Measurements from ENCODE around the gene TMTC4.

DNA sequence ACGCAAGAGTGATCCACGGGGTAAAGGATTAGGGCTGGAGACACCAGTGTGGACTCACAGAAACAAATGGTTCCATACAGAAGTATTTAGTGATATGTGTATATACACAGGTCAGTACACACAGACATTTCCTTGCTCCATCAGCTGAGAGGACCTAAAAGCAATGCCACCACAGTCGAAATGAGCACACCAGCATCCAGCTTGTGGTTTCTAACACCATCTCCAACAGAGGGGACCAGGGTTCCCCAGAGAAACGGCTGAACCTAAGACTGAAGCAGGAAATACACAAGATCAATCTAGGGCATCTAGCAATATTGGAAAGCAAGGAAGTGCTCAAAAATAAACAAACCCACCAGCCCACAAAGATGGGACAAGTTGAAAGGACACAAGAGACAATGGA is 93.6 kb downstream of the TMTC4 start:
- TF ChIP-seq BHLHE40 (IDR thresholded peaks at IDR 0.05; ENCODE audit: borderline replicate concordance in 1 of 2, low read depth in 2 of 2, low read length in 1 of 2) = no peak
- no peak for TF ChIP-seq NFIC (IDR thresholded peaks at IDR 0.05; ENCODE audit: low read depth, low read length)
- TF ChIP-seq, protein P1, sequence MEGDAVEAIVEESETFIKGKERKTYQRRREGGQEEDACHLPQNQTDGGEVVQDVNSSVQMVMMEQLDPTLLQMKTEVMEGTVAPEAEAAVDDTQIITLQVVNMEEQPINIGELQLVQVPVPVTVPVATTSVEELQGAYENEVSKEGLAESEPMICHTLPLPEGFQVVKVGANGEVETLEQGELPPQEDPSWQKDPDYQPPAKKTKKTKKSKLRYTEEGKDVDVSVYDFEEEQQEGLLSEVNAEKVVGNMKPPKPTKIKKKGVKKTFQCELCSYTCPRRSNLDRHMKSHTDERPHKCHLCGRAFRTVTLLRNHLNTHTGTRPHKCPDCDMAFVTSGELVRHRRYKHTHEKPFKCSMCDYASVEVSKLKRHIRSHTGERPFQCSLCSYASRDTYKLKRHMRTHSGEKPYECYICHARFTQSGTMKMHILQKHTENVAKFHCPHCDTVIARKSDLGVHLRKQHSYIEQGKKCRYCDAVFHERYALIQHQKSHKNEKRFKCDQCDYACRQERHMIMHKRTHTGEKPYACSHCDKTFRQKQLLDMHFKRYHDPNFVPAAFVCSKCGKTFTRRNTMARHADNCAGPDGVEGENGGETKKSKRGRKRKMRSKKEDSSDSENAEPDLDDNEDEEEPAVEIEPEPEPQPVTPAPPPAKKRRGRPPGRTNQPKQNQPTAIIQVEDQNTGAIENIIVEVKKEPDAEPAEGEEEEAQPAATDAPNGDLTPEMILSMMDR (IDR thresholded peaks at IDR 0.05 in 2 of 3, conservative IDR thresholded peaks at IDR 0.05 in 1 of 3; ENCODE audit: control insufficient read depth in 2 of 3, extremely low read depth in 1 of 3, insufficient read depth in 1 of 3, low read depth in 3 of 3, low read length in 3 of 3) = no peak
- no peak for TF ChIP-seq TAF1 (IDR thresholded peaks at IDR 0.05; ENCODE audit: borderline replicate concordance, low read depth, low read length)
- TF ChIP-seq SMARCA5 (IDR thresholded peaks at IDR 0.05) = no peak
- TF ChIP-seq SPI1 (IDR thresholded peaks at IDR 0.05; ENCODE audit: borderline replicate concordance, insufficient read depth, low read depth, low read length) = no peak
- no peak for TF ChIP-seq MEF2A (IDR thresholded peaks at IDR 0.05; ENCODE audit: insufficient read depth, low read depth, low read length)
- no peak for TF ChIP-seq RAD21 (IDR thresholded peaks at IDR 0.05; ENCODE audit: insufficient read depth, low read depth, low read length)
- no peak for TF ChIP-seq TARDBP (IDR thresholded peaks at IDR 0.05; ENCODE audit: borderline replicate concordance)
- no peak for TF ChIP-seq EZH2 (IDR thresholded peaks at IDR 0.05; ENCODE audit: borderline replicate concordance, control insufficient read depth, low read depth, low read length)
- no peak for TF ChIP-seq BMI1 (IDR thresholded peaks at IDR 0.05; ENCODE audit: borderline replicate concordance)
- TF ChIP-seq, protein P2, sequence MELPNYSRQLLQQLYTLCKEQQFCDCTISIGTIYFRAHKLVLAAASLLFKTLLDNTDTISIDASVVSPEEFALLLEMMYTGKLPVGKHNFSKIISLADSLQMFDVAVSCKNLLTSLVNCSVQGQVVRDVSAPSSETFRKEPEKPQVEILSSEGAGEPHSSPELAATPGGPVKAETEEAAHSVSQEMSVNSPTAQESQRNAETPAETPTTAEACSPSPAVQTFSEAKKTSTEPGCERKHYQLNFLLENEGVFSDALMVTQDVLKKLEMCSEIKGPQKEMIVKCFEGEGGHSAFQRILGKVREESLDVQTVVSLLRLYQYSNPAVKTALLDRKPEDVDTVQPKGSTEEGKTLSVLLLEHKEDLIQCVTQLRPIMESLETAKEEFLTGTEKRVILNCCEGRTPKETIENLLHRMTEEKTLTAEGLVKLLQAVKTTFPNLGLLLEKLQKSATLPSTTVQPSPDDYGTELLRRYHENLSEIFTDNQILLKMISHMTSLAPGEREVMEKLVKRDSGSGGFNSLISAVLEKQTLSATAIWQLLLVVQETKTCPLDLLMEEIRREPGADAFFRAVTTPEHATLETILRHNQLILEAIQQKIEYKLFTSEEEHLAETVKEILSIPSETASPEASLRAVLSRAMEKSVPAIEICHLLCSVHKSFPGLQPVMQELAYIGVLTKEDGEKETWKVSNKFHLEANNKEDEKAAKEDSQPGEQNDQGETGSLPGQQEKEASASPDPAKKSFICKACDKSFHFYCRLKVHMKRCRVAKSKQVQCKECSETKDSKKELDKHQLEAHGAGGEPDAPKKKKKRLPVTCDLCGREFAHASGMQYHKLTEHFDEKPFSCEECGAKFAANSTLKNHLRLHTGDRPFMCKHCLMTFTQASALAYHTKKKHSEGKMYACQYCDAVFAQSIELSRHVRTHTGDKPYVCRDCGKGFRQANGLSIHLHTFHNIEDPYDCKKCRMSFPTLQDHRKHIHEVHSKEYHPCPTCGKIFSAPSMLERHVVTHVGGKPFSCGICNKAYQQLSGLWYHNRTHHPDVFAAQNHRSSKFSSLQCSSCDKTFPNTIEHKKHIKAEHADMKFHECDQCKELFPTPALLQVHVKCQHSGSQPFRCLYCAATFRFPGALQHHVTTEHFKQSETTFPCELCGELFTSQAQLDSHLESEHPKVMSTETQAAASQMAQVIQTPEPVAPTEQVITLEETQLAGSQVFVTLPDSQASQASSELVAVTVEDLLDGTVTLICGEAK (IDR thresholded peaks at IDR 0.05; ENCODE audit: borderline replicate concordance) = no peak
